Fibroblast of gingiva (primary cell): ENCODE data around the gene HK3.

Experiments
- DNase-seq: peaks from one replicate; pipeline ENCODE4 v3.0.0-alpha.2; 2011; ENCODE audit warnings: low read depth

The HK3 gene

DNA sequence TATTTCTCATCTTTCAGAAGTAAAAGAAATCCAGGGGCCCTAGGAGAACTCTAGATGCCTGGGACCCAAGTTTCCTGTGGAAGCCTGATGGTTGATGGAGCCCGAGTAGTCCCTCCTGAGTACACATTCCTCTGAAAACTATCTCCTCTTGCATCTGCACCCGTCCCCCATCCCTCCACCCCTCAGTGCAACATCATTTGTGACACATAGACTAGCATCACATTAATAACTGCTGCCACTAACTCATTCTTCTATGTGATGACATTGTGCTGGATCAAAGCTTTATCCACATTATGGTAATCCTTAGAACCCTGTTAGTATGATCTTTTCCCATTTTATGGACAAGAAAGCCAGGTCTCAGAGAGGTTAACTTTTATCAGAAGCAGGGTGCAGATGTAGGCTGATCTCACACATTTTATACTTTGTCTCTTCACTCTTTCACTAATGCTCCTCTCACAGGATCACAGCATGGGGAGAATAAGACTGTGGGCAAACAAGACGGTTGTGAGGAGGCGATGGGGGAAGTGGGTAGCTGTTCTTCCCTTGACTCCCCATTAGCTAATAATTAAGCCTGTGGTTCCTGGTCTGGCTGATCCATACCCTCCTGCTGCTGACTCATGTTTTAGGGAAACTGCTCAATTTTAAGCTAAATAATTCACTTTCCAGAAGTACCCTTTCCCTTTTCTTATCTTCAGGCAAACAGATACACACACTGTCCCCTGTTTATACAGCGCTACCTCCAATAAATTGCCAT lies 3.9 kb upstream of the HK3 start:
- no peak for DNase-seq

DNA sequence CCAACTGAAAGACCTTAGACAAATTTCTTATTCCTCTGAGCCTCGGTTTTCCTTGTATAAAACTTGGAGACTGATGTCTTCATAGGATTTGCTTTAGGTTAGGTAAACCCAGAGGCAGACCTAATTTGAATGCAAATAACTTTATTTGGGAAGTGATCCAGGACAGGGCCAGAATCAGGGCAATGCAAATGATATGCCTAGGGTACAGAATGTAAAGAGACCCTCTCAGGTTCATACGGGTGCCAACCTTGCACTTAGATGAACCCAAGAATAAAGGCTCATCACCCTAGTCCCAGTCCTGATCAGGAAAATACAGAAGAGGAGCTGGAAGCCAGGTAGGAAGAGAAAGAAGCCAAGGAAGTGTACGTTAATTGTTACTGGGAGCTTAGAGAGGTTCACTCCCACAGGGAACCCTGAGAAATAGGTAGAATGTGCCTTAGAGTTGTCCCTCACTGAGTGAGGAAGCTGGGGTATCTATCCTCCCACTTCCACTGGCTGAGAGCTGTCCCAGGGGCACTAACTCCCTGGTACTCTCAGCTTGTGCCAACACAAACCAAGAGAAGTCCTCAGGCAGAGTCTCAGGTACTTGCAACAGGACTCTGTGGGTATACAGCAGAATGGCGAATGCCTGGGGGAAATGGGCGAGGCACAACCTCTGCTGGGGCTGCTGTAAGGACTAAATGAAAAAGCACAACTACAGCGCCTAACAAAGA lies 3.1 kb upstream of the HK3 start:
- DNase-seq = no peak

DNA sequence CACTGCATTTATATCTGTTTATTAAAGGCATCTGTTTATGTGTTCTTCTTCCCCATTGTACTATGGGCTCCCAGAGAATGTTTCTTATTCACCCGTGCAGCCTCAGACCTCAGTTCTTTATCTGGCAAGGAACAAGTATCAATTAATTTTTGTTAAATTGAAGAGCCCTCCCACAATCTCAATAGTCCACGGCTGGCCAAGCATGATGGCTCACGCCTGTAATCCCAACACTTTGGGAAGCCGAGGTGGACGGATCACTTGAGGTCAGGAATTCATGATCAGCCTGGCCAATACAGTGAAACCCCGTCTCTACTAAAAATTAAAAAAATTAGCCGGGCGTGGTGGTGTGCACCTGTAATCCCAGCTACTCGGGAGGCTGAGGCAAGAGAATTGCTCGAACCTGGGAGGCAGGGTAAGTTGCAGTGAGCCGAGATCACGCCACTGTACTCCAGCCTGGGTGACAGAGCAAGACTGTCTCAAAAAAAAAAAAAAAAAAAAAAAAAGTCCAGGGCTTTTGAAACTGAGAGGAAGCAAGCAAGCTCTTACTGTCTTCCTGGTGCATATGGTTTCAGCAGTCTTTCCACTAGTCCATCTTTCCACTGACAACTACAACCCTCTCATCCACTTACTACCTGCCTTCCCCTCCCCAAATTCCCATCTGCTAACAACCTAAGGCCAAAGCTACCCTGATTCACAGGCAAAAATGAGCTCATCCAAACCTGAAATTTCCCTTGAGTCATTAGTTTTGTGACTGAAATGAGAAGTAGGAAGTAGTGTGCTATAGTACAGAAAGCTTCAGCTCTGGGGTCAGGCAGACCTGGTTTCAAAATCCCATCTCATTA lies 2.3 kb upstream of the HK3 start:
- no peak for DNase-seq

DNA sequence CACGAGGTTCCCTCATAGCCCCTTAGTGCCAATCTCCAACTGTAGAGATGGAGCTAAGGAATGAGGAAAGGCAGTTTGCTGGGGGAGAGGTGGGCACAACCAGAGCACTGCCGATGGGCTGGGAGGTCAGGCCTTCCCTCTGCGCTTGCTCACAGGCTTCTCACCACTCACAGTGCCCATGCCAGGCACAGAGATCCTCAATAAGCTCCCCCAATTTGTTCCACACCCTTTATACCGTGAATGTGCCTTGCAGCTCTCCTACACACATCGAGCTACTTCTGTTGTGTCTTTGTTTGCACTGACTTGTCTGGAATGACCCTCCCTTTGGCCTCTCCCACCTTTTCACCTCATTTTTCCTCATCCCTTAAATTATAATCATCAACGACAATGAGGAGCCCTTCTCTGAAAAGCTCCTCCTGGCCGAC lies 1.6 kb upstream of the HK3 start:
- no peak for DNase-seq

DNA sequence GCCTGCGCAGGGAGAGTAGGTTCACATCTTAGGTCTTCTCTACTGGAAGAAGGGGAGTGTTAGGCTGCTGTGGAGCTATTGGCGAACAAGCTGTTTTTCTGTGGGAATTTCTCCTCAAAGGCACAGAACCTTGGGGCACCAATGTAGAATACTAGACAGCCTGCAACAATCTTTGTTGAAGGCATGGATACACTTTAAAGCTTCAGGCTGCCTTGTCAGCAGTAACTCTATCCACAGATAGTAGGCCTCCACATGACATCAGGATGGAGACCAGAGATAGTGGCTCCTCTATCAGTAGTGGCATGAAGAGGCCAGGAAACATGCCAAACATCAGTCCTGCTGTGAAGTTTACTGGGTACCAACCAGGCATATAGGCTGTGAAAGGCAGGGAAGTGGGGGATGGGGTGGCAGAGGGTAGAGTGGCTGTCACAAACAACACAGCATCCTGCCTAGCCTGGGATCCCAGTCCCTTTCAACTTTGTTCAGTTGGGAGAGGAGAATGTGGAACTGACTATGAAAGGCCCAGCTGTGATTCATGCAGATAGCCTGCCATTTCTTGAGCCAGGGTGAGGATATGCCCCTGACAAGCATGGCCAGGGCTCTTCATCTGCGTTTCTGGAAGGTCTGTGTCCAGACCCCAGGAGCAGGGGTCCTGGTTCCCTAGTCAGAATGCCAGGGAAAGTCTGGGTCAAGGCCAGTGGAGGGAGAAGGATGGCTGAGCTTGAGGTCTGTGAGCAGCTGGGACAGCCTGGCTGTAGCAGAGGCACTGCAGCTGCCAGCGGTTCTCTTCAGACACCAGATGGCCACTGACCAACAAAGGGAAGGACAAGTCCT lies 1.0 kb upstream of the HK3 start:
- DNase-seq = no peak

DNA sequence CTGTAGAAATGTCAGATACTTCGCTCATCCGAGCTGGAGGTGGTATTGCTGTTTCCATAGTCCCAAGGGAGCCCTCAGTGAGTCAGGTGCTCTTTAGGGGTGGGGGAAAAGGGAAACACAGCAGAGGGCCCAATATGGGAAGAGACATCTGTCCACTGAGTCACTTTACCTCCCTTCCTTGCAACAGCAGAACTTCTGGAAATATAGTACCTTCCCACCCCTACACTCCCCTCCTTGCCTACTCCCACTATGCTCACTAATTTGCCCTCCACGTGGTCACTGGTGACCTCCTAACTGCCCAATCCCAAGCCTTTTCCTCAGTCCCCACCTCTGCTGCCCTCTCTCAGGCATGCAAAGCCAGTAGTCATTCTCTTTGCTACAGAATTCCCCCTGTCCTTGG lies 1.9 kb downstream of the HK3 start:
- no peak for DNase-seq

DNA sequence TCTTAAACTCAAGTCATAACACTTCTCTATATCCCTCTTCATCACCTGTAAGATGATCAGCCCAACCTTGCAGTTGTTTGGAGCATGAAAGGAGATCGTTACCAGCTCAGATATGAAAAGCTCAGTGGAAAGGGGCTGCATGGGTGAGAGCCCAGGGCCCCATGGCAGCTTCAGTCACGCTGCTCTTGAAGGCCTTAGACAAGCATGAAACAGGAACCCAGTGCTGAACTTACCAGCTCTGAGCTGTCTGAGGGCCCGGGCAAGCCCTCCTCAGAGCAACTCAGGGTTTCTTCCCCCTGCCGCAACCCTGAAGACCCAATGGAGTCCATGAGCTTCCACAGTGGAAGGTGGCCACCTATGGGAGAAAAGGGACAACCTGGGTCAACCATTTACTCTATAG lies 3.3 kb downstream of the HK3 start:
- DNase-seq = no peak

DNA sequence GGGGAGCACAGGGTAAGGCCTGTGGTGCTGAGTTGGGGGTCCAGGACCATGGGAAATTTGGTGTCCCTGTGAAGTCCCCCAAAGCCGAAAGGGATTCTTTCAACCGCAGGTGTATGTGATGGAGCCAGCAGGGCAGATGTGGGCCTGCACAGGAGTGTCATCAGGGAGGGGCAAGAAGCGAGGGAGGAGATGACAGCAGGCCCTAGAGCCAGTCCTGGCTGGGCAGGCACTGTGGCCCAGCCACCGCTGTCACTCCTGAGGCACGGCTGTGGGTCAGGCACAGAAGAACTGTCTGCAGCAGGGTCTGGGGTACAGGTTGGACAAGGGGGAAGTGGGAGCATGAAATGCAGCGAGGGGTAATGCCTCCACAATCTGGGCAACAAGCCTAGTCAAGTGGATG lies 4.8 kb downstream of the HK3 start:
- DNase-seq = no peak

DNA sequence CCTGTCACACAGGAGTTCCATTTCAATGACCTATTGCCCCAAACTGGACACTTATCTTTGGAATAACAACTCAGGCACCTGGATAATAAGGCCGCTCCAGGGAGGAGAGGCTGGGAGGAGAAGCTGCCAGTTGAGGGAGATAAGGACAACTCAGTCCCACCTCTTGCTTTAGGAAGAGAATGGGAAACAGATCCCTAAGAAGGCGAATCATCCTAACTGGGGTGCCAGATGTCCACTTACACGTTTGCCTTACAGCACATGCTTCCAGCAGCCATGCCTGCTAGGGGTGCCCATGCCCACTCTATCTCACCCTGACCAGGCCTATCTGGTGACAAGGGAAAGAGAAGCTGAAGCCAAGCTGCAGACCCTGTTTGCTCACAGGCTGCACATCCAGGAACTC lies 6.5 kb downstream of the HK3 start:
- DNase-seq = no peak

DNA sequence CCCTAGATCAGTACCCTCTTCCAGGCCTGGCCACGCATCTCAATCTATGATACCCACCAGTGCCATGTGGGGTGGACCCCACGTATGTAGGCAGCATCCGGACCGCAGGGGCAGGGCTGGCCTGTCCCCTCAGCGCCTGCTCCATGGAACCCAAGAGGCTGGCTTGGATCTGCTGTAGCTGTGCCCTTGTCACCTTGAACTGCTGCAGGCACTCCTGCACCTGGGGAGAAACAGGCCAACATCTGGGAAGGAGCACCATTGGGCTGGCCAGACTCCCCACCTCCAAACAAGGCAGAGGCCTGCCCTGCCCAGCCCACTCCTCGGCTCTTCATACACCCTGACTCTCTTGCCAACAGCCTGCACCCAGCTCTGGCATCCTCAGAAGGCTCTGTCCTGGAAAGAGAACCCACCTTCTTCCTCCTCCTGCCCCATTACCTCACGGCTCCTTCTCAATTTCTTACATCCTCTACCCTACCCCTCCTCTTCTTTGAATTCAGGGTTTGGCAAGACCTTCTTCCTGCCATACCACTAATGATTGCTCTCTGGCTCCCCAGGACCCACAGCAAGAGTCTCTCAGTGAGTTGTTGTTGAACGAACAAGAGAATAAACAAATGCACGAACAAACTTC lies 7.7 kb downstream of the HK3 start:
- no peak for DNase-seq

DNA sequence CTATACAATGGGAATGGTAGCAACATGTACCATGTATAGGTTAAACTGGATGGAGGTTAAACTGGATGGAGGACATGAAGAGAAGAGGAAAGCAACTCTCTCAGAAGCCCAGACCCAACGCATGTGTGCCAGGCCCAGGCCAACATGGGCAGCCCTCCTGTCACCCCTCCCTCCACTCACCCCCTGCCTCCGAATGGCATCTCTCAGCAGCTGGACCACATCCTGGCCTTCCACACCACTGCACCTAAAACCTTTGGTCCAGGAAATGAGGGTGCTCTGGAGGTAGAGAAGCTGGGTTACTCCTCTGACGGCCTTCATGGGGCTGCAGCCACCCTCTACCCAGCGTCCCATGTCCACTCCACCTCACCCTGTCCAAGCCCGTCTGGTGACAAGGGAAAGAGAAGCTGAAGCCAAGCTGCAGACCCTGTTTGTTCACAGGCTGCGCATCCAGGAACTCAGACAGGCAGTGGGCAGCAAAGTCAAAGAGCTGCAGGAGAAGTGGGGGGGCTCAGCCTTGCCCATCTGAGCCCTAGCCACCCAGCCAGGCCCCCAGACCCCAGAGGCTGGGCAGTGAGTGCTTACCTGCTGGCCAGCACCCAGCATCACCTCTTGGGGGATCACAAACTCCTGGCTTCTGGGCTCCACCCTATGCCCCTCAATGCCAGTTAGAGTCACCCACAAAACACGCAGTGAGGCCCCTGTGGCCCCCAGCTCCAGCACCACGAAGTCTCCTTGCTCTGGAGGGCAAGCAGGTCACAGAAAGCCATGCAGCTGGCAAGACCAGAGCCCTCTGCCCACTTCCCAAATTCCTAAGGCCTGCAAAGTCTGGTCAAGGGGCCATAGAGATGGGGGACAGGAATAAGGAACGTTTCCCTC lies 8.5 kb downstream of the HK3 start:
- no peak for DNase-seq

DNA sequence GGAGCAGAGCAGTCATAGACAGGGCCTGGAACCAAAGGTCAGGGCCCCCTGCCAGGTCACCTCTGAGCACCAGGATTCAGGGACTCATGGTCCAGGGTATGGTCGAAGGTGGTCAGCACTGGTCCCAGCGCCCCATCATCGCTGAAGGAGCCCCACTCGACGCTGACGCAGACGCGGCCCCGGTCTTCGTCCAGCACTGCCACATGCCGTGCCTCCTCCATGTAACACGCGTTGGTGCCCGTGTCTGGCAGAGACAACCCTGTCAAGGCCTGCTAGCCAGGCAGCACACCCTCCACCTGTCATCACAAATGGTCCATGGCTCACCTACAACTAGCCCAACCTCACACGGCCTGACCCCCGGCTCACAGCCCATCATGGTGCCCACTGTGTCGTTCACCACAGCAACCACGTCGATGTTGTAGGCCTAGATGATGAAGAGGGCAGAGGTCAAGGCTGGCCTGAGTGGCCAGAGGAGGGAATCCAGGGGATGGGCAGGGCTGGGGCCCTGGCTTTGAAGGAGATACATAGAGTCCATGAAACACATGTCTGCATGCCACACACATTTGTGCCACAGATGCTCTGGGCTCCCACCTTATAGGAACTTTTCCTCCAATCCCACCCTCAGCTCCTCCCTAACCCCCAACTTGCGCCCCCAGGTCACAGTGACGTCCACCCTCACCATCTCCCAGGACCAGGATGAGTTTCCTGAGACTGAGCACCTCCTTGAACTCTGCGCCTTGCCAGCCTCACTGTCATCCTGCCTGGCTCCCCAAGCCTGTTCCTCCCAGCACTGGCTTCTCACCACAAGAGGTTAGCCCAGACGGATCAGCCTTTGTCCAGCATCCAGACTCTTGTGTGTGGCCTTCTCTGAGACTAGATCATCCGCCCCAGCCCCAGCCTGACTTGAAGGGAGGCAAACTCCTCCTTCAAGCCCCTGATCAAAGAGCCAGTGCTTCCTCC lies 9.5 kb downstream of the HK3 start:
- no peak for DNase-seq

DNA sequence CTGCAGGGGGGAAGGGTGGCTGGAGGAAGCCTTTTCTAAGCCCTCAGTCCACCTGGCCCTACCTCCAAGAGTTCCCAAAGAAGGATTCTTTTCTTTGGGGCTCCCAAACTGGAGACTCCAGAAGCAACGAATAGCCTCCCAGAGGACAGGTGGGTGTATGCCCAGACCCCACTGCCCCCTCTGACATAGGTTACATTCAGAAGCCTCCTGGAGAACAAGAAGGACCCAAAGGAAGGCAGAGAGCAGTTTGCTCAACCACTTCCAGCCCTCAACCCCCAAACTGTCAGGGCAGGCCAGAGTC lies 10.3 kb downstream of the HK3 start:
- DNase-seq = no peak

DNA sequence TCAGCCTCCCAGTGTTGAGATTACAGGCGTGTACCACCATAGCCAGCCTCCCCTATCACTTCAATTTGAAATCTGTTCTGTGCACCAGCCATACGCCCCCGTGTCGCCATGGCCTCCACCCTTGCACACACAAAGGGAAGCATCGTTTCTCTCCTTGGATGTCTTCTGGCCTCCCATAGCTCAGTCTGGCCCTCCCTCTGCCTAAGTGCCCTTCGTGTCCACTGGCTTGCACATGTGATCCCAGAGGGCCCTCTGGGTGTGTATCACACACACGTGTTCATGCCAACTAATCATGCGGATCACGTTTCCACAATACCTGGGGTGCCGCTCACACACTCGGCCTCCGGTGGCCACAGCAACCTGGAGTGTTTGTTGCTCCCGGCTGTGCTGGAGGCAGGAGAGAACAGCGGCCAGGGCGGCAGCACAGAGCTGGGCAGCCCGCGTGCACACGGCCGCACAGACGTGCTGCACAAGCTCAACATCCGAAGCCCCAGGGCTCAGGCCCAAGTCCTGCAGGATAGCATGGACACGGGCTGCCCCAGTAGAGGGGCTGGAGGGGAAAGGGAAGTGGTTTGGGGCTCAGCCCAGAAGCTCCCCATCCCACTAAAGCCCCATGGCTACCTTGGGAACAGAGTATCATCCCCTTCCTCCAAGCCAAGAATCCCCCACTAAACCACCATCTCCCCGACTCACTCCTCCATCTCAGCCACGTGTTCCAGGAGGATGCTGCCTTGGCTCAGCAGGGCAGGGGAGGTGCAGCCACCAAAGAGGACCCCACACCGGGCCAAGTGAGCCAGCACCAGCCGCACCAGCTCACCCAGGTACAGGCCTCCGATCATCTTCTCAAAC lies 10.9 kb downstream of the HK3 start:
- DNase-seq = no peak

DNA sequence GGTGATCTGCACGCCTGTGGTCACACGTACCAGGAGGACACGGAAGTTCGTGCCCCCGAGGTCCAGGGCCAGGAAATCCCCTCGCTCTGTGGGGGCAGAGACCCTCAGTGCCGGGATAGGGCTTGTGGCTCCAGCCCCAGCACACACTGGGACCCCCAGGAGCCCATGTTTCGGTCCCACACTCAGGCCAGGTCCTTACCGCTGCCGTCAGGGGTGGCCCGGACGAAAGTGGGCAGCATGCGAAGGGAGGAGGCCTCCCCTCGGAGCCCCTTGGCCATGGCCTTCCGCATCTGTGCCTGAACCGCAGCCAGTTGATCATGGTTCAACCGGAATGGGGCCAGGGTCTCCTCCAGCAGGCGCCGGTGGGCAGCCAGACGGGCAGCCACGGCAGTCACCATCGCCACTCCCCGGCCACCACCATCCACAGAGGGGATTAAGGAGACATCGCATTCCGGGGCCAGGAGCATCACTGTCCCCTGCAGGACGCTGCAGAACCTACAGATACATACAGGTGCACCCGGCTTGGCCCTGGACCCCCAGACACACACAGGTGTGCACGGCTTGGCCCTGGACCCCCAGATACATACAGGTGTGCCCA lies 11.8 kb downstream of the HK3 start:
- no peak for DNase-seq

DNA sequence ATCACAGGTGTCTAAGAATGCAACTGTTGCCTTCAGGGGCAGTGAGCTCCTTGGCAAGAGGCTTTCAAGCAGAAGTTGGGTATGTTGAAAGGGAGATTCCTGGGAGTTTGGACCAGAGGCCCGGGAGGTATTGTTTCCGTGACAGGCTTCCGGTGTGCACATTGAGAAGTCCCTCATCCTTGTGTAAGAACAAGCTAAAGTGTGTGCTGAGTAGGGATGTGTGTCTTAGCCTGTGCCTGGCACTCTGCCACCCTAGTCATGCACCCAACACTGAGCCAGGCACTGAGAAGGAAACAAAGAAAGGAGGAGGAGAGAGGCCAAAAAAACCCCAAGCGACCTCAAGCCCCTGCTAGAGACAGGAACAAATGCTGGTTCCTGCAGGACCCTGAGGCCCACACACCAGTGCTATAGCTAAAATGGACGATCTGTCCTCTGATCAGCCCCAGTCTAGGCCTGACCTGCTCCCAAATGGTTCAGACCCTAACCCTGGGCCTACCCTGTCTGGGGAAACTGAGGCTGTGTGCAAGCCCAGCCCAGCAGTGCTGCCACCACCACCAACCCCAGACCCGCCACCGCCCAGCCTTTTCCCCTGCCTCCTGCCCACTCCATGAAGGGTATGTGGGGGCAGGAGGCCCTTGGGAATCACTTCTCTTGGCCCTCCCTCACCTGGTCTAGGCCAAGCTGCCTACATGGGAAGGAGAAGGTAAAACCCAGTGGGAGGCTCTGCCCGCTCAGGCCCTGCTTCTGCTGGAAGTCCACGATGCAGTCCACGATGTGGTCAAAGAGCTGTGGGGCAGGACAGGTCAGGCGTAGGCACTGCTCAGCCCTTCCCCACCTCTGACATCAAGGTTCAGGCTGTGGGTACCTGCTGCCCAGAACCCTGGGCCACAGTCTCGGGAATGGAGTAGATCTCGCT lies 12.6 kb downstream of the HK3 start:
- DNase-seq = no peak

DNA sequence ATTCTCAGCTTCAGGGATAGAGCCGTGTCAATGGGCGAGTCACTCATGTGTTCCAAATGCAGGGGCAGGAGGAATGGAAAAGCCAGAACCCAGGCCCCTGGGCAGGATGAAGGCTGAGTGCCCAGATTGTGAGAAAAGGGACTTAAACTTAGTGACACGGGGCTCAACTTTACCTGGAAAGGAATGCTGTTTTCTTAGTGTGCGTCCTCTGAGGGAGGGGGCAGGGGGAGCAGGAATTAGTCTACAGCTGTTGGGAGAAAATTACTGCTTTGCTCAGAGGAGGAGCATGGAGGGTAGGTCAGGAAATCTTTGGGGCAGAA lies 14.6 kb downstream of the HK3 start:
- no peak for DNase-seq
